Activated CD4-positive, alpha-beta T cell treated with anti-CD3 and anti-CD28 coated beads, Interleukin-2, amount 50 U/mL, for 48 hours (primary cell): ENCODE results near the gene EEF1AKMT2.
A peak's percentile ranks its signal among the peaks of the same experiment; 100 is the strongest.

Experiments
- DNase-seq, 2 experiments: peaks; one replicate each; pipeline ENCODE4 v3.0.0-alpha.2; 2020

The EEF1AKMT2 gene

DNA sequence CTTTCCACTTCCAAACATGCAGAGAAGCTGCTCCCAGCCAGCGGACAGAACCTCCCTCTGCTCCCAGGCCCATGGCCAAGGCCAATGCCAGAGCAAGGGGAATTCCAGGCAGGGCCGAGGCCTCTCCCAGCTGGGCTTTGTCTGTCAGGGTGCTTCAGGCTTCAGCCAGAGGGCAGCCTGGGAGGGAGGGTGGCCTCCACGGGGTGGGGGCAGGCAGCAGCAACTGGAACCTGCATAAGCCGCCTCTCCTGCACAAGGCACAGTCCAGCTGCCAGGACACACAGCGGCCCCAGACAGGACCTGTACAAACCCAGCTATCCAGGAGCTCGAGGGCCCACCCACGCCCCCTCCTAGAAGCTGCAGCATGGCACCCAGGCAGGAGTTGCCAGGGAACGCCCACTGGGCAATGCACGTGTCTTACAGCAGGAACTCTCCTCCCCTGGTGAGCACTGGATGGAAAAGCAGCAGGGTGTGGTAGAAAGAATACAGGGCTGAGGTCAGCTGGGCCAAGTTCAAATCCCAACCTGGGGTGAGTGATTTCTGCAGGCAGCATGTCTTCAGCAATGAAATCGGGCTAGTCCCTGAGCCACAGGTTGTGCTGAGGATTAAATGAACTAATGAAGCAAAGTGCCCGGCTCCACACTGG, 55.1 kb downstream of the EEF1AKMT2 start:
- DNase-seq: no peak

DNA sequence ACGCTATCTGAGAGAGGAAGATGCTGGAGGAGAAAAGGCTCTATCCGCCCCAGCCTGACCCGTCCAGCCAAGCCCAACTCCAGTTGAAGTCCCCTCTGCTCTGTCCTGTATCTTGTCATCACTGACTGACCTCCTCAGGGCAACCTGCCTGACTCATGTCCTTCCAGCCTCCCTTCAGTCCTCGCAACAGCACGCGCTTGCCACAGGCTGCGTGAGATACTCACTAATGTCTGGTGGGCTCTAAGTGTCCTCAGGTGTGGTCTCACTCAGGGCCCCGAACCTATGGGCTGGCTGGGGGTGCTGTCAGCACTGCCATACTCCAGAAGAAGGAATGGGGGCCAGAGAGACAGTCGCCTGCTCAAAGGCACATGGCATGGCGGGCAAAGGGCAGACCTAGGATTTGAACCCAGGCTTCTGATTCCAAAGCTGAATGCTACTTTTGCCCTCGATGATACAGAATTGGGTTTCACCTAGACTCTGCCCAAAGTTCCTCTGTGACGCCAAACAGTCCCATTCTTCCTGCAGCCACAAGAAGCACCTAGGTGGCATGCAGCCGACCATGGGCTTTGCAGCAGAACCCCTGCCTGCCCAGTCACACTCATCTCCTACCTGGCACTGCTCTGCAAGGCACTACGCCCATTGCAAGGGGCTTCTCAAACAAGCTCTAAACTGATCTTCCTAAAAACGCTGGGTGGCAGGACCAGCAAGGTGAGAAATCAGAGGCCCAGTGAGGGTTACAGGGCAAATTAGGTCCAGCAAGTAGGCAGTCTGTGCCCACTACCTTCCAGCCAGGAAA, 56.0 kb downstream of the EEF1AKMT2 start:
- no peak for DNase-seq

DNA sequence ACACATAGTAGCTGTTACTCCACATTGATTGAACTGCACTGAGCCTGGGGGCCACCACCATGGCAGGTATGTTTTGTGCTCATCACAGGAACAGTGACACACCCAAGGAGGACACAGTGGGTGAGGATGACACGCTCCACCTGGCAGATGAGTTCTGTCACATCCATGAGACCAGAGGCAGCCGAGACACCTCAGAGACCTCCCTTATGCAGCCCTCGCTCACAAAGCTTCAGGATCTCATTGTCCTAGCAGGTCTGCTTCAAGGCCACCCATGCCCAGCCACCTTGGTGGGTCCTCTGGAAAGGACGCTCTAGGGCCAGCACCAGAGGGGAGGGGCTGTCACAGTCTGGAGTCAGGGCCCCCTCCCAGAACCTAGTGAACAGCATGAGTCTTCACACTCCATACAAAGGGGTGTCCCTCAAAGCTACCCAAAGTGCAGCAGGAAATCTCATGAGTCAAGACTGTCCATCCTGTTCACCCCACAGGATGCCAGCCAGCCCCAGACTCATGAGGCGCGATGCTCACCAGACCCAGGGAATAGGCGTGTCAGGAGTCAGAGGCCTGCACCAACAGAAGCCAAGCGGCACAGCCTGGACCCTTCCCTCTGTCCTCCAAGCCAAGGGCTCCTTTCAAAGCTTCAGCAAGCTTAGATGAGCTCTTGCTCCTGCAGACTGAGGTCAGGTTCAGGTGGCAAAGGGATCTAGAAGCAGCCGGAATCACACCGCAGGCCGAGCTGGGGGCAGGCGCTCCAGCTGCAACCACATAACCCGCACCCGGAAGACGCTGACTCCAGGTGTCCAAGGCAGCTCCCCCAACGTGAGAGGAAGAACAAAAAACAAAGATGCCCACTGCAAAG, 57.1 kb downstream of the EEF1AKMT2 start:
- peak in 1 of 2 experiments; percentile 50 for DNase-seq

DNA sequence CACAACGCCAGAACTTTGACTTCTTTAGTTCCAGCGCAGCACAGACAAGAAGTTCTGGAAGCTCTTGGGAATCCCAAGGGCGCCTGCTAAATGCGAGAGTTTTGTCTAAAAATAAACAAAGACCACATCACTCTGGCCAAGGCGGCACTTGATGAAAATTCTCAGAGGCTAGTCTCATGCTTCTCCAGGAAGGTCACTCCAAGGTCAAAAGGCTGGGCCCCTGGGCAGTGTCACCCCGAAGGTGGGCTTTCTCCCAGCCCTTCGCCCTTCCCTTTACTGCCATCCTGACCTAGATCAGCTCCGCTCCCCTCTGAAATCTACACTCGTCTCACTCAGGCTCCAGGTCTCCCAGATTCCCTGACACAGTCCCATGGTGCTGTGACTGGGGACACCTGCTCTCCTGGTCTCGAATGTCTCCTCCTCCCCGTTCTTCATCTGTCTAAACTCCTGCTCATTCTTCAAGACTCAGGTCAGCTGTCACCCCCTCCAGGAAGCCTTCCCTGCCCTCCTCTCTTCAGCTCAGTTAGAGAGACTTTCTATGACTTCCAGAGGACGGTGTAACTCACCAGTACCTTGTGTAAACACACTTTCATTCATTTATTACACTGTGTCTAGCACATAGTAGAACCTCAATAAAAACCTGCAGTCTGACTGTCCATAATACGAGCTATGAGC, 58.0 kb downstream of the EEF1AKMT2 start:
- no peak for DNase-seq

DNA sequence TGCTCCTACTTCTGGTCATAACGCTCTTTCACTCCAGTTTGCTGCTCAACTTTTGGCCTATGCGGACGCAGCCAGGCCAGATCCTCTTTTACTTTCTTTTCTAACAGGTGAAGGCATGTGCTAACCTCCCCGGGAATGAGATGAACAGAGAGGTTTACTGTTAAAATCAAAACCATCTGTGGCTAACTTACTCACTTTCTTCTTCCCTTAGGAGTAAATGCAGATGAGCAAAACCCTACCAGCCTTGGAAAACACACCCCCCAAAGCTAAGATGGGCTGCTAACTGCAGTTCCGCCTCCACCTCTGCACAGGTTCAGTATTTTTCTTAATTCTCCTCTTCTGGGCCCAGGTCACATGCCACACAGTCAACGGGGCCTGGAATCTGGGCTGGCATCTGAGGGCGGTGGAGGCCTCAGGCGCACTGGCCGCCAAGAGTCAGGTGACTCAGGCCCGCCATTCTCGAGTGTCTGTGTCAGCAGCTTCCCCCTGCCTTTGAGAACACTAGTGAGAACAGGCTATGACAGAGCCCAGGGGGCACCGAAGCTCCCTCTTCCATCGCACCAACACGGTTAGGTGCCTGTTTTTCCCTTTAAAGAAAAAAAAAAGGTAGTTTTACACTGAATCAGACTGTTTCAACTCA, 58.6 kb downstream of the EEF1AKMT2 start:
- DNase-seq: peak; percentile 77 to 83

DNA sequence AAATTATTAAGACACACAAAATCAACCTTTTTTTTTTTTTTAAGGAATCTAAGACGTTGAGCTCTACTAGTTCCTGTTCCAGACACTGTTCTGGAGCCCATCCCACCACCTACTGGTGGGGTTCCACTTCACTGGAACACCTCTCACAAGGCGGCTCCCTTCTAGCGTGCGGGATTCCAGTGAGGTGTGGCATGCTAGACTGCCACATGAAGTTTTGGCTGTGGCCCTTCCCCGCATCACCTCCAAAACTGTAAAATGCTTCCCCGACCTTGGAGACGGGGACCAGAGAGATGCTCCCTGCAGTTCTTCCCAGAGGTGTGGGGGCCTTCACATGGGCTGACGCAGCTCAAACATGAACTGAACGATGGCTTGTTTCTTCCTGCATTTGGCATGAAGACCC, 60.1 kb downstream of the EEF1AKMT2 start:
- no peak for DNase-seq

DNA sequence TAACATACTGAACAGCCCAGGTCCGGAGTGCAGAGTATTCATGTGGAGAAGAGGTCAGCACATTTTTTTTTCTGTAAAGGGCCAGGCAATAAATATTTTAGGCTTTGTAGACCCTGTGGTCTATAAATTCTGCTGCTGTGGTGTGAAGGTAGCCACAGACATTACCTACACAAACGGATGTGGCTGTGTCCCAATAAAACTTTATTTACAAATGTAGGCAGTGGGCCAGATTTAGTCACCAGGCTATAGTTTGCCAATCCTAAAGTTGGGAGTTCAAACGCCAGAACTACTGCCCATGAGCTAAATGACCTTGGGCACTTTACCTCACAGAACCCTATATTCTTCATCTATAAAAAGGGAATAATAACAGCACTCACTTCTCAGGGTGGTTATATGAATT, 60.9 kb downstream of the EEF1AKMT2 start:
- no peak for DNase-seq

DNA sequence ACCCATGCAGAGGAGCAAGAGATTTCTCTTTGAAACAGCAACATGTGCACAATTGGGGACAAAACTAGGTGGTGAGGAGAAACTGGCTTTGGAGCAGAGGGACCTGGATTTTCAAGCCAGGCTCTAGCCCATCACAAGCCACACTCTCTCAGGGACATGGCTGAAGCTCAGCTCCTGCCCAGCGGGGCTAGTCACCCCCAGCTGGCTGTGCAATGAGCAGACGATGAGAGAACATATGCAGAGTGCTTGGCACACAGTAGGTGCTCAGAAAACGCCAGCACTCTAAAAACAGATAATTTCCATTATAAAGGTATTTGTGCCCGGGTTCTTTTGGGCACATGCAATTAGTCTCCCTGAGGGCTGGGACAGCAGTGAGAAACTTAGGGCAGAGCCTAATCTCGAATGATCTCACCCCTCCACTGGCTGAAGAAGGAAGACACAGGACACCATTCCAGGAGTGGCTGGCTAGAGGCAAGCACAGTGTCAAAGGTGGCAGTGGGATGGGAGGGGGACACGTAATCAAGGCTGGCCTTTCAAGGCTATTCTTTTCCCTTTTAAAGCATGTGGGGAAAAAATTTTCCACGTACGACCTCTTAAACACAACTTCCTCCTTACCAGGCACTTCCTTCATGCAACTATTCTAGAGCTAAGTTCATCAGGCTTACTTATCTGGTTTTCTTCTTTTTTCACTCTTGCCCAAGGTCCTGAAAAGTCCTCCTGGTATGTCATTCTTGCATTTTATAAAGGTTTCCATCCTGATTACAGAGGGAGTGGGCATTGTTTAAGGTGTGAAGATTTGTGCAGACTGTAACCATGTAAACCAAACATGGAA, 62.6 kb downstream of the EEF1AKMT2 start:
- DNase-seq: no peak

DNA sequence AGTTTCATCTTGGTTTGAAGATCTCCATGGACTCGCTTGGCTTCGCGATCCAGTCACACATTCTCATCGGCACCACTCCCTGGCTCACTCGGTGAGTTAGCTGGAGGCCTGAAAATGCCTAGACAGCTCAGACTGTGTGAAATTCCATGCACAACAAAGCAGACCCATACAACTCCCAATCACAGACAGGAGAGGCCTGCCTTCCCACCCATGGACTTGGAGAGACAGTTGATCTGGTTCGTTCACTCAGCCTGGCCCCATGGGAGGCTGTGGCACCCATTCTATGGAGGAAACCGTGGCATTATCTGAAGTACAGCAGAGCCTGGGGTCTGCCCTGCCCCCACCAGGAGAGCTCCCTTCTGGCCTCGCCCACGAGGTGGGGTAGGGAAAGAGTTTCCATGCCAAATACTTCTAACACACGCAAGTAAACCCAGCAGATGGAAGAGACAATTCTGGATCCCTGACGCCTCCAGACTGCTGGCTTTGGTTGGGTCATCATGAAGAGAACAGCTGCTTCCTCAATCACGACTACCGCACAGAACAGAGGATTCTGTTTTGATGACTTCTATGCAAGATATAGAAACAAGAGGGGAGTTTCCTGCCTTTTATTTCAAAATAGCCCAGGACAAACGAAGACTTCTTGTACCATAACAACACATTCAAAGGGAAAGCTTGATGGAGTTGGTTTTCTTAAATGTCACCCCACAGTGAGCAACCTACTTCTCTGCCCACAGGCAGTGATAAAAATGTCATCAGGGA, 63.4 kb downstream of the EEF1AKMT2 start:
- no peak for DNase-seq

DNA sequence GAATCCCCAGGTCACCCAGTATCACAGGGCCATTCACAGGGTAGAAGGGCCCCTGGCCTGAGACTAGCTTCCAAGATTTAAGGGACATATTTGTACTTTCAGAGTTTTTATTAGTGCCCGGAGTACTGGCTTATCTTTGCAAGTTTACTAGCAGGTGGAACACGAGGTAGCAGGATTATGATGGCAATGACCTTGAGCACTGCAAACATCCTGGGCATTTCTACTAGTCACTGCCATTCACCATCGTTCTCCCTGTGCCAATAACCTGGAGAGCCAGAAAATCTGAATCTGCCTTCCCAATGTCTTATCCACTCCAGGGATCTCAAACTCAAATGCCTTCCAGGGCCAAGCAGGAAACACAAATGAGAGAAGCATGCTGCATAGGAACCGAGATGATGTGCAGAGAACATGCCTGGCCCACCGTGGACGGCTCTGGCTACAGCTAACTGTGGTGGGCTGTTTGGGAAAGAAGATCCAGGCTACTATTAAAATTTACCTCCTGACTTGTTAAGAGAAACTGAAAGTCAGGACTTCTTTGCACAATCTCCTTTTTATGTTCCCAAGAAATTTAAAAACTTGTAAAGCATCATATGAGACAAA, 64.2 kb downstream of the EEF1AKMT2 start:
- no peak for DNase-seq

DNA sequence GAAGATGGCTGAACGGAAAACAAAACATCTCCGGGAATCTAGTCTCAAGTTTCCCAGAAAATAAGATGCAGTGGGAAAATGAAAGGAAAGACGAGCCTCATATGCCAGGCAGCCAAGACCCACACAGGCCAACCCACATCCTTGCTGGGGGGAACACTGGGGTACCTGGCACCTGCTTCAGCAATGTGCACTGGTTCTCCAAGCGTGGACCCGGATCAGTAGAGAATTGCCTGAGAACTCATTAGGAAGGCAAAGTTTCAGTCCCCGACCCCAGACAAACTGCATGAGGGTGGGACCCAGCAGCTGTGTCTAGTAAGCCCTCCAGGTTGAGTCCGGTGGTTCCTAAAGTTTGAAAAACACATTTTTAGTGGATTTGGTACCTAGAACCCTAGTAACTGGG, 65.9 kb downstream of the EEF1AKMT2 start:
- no peak for DNase-seq

DNA sequence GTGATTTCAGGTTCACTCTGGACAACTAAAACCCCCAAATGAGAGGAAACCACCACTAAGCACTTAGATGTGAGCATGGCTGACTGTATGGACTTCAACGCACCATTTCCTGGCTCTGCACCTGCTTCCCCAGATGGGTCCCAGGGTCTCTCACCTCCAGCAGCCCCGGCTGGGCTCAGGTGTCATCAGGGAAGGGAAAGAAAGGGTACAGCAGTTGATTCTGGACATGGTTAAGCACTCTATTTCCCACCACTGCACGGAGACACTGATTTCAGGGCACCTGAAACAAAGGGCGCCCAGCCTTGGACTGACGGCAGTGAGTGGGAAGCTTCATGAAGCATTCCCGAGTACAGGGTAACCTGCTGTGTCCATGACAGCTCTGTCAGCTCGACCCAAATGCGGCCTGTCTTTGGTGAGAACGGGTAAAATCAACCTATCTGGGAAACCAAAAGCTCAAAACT, 66.5 kb downstream of the EEF1AKMT2 start:
- no peak for DNase-seq

DNA sequence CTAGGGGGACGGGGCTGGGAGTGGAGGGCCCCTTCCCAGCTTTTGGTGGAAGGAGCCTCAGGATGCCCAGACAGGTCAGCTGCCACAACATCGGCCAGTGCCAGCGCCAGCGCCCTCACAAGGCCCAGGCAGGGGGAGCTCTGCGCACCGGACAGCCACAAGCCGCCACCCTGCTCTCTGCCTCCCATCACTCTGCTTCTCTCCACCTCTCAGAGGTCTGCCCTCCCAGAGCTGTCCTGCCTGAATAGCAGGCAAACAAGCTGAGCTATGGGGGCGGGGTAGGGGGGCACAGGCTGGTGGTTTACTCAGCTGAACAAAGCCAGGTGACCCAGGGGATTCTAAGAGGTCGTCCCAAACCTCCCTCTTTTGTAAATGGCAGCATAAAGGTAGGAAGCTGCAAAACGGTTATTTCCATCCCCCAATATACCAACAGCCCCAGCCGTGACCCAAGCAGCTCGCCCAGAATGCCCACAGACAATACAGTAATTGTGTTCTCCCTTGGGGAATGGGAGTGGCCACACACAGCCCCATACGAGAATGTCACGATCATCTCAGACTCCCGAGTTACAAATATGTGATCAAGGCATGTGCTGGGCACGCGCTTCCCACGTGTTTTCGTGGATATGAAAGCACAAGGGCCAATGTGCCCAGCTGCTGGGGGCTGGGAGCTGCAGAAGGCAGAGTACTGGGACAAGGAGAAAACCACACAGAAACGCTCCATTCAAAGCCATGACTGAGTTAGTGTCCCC, 67.2 kb downstream of the EEF1AKMT2 start:
- no peak for DNase-seq

DNA sequence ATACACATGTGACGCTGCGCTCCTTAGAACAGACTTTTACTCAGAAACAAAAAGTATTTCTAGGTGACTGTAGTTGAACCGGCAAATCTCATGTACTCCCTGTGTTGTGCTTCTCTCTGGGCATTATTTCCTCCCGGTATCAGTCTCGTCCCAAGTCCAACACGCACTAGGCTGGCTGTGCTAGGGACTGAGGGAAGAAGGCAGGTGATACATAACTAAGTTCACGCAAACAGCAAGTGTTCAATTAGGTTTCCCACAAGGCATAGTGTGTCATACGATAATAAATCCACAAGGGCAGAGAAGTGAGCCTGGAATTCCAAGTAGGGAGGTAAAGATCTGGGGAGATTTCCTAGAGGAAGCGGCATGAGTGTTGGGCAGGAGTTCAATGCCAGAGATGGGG, 67.9 kb downstream of the EEF1AKMT2 start:
- no peak for DNase-seq

DNA sequence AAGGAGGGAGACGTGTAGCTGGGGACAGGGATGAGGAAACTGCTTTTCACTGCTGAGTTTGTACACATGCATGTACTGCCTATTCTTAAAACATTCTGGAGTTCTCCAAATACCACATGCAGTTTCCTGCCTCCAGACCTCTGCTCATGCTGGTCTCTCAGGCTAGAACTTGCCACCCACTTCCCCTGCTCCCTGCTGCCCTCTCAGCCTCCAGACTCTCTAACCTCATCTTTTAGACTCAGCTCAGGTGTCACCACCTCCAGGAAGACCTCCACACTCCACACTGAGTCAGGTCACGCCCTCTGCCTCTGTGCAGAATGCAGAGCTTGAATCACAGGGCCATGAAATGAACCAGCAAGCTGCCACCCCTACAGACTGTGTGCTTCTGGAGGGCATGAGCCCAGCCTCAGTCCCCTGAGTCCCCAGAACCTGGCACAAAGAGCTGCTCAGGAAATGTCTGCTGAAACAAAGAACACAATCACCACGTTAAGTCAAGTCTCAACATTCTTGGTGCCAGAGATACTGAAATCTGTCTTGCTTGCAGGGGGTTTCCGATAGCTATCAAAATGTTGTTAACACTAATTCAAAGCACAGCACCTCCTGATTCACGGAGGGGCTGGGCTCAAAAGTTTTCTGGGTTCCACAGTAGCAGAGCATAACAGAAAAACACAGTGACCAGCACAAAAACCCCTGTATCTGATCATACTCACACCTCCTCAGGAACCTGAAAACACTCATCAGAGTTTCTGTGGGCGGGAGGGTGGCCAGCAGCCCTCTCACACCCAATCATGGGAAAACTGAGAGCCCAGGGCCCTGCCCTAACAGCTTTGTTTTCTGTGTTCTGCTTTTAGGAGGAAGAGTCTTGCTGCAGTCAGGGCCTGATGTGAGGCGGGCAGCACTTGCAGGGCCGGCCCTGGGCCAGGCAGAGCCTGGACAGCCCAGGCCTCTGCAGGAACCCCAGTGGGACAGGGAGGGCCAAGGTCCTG, 68.6 kb downstream of the EEF1AKMT2 start:
- peak; percentile 65 to 76 for DNase-seq

DNA sequence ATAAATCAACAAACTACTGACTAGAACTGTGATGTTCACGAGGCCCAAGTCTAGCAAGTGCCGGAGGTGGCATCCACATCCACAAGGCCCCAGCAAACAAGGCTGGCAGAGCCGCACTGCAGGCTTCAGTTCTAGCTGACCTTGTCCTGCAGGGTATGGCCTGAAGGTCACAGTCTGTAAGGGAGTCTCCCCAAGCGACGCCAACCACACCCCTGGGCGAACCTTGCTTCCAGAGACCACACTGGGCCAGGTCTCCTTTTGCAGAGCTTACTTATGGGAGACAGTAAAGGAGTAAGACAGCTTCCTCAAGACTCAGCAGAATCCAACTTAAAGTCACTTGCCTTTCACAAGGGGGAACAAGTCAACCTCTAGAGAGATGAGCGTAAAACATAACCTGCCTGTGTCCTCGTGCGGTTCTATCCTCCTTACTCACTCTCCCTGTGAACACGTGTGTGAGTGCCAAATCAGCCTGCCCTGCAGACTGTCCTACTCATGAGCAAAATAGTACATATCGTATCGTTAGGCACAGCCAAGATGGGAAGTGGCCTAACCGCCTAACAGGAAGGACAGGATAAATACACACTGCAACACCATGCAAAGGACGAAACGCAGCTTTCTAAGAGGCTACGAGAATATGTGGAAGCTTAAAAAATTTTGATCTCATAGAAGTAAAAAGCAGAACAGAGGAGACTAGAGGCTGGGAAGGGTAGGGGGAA, 70.2 kb downstream of the EEF1AKMT2 start:
- no peak for DNase-seq

DNA sequence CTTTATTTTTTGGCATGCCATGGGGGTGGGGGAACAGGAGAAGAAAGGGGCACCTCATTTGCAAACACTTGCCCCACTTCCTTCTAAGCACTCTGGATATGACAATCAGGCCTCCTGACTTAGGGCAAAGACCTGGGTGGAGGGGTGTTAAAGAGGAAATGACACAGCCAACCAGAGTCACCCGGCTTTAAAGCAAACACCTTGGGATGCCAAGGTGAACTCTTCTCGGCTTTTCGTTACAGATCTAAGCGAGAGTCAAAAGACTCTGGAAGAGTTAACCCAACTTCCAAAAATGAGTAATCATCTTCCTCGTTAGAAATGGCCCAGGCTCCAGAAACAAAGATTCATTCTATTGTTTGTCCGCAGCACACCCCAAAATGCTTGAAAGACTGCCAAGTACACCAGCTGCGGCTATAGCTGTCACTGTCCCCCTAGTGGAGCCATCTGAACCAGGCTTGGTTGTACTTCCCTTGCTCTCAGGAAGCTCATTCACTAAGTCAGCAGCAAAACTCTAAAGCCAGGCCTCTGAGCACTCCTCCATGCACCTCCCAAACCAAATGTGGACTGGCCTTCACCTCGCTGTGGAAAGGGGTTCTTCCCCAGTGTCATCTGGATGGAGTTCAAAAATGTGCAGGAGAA, 72.4 kb downstream of the EEF1AKMT2 start:
- DNase-seq: peak; percentile 67 to 74
